Activated T-helper 2 cell treated with anti-CD3 and anti-CD28 coated beads, Interferon-gamma antibody, Interleukin-2, Interleukin-4, amounts not matched to agents 10 μg/mL and 5 μg/mL and 100 μg/mL, durations not matched to agents 14 hours and 24 hours and 36 hours (primary cell): ENCODE data around the gene CTIF. TPM values are rescaled to one million over a fixed set of nuclear protein-coding genes. Genes with fewer than 3 reads are reported as not detected.

Experiments
- DNase-seq: peaks from one replicate; pipeline ENCODE4 v3.0.0; 2021; ENCODE audit warnings: low spot score
- H3K27ac Mint-ChIP-seq: one replicate; pipeline ENCODE4 v1.8.0; 2021; ENCODE audit warnings: mixed read lengths
- H3K27me3 Mint-ChIP-seq: one replicate; pipeline ENCODE4 v1.8.0; 2021; ENCODE audit warnings: low read depth, mixed read lengths
- H3K36me3 Mint-ChIP-seq: one replicate; pipeline ENCODE4 v1.8.0; 2021; ENCODE audit warnings: low read depth, mixed read lengths
- H3K4me1 Mint-ChIP-seq: one replicate; pipeline ENCODE4 v1.8.0; 2021; ENCODE audit warnings: low read depth, mixed read lengths
- H3K4me3 Mint-ChIP-seq: one replicate; pipeline ENCODE4 v1.8.0; 2021; ENCODE audit warnings: low read depth, mild to moderate bottlenecking, moderate library complexity, mixed read lengths
- H3K9me3 Mint-ChIP-seq: one replicate; pipeline ENCODE4 v1.8.0; 2021; ENCODE audit warnings: mixed read lengths
- intact Hi-C: fragments of 100-400 bp; cut with micrococcal nuclease; formaldehyde crosslinking; loops from one replicate; pipeline ENCODE4 v1.15.1; 2023
- total RNA-seq: library from RNA; stranded (reverse); gene quantifications from 2 replicates; pipeline ENCODE4 v1.2.3, GENCODE V29; 2022

CTIF gene
- total RNA-seq, 1 donor from 2014 or later: 7.0 TPM

GRCh38 chr18:48669991-48670750 is 131.3 kb downstream of the CTIF start:
- intact Hi-C loops: loop anchor here (10.0 kb wide), 2 partner anchors 325 to 355 kb away; no protein-coding TSS in a partner anchor
- H3K27me3 Mint-ChIP-seq: no peaks in the 10 kb centered on the region
- peaks cover 6% of the 10 kb centered on the region for H3K9me3 Mint-ChIP-seq
- no peaks in the 10 kb centered on the region for H3K4me1 Mint-ChIP-seq
- H3K36me3 Mint-ChIP-seq: no peaks in the 10 kb centered on the region
- H3K4me3 Mint-ChIP-seq: no peak overlapping the region
- no peak for DNase-seq
- H3K27ac Mint-ChIP-seq: no peak overlapping the region

GRCh38 chr18:48670751-48671560 is 132.1 kb downstream of the CTIF start:
- Mint-ChIP-seq H3K36me3 (no peaks in the 10 kb centered on the region), H3K4me1 (peaks cover 2% of the 10 kb centered on the region), H3K27ac (no peak overlapping the region), H3K9me3 (peaks cover 6% of the 10 kb centered on the region), H3K4me3 (no peak overlapping the region), H3K27me3 (no peaks in the 10 kb centered on the region)
- DNase-seq: no peak
- intact Hi-C loops: loop anchor here (10.0 kb wide), 2 partner anchors 324 to 354 kb away; no protein-coding TSS in a partner anchor

- H3K36me3 Mint-ChIP-seq: no peaks in the 10 kb centered on the region
- peaks cover 2% of the 10 kb centered on the region for H3K4me1 Mint-ChIP-seq
- H3K27ac Mint-ChIP-seq: no peak overlapping the region
- no peak for DNase-seq
- no peaks in the 10 kb centered on the region for H3K27me3 Mint-ChIP-seq
- no peak overlapping the region for H3K4me3 Mint-ChIP-seq
- intact Hi-C loops: loop anchor here (10.0 kb wide), 2 partner anchors 323 to 353 kb away; no protein-coding TSS in a partner anchor
- H3K9me3 Mint-ChIP-seq: peaks cover 6% of the 10 kb centered on the region
Observed at GRCh38 chr18:48671561-48671945, 132.7 kb downstream of the CTIF start.

- no peak overlapping the region for H3K27ac Mint-ChIP-seq
- no peak for DNase-seq
- intact Hi-C loops: loop anchor here (10.0 kb wide), 2 partner anchors 322 to 352 kb away; no protein-coding TSS in a partner anchor
- peaks cover 6% of the 10 kb centered on the region for H3K9me3 Mint-ChIP-seq
- no peak overlapping the region for H3K4me3 Mint-ChIP-seq
- H3K4me1 Mint-ChIP-seq: peaks cover 2% of the 10 kb centered on the region
- no peaks in the 10 kb centered on the region for H3K27me3 Mint-ChIP-seq
- no peaks in the 10 kb centered on the region for H3K36me3 Mint-ChIP-seq
Observed at GRCh38 chr18:48672671-48673340, 134.0 kb downstream of the CTIF start.

GRCh38 chr18:48673456-48673852 is 134.6 kb downstream of the CTIF start:
- peaks cover 2% of the 10 kb centered on the region for H3K4me1 Mint-ChIP-seq
- intact Hi-C loops: loop anchor here (10.0 kb wide), 2 partner anchors 321 to 351 kb away; no protein-coding TSS in a partner anchor

GRCh38 chr18:48673853-48674721 is 135.3 kb downstream of the CTIF start:
- DNase-seq: no peak
- H3K9me3 Mint-ChIP-seq: peaks cover 6% of the 10 kb centered on the region
- H3K27ac Mint-ChIP-seq: no peak overlapping the region
- H3K4me1 Mint-ChIP-seq: peaks cover 2% of the 10 kb centered on the region
- no peaks in the 10 kb centered on the region for H3K27me3 Mint-ChIP-seq
- intact Hi-C loops: loop anchor here (2.0 to 10.0 kb wide), 4 partner anchors 321 to 773 kb away; no protein-coding TSS in a partner anchor
- no peak overlapping the region for H3K4me3 Mint-ChIP-seq
- H3K36me3 Mint-ChIP-seq: no peaks in the 10 kb centered on the region

More at GRCh38 chr18:48673456-48673852, 134.6 kb downstream of the CTIF start:
- Mint-ChIP-seq H3K4me3 (no peak overlapping the region), H3K27me3 (no peaks in the 10 kb centered on the region), H3K36me3 (no peaks in the 10 kb centered on the region), H3K9me3 (peaks cover 6% of the 10 kb centered on the region), H3K27ac (no peak overlapping the region)
- no peak for DNase-seq

- DNase-seq: no peak
- Mint-ChIP-seq H3K9me3 (peaks cover 6% of the 10 kb centered on the region), H3K4me3 (no peak overlapping the region), H3K4me1 (peaks cover 2% of the 10 kb centered on the region), H3K27me3 (no peaks in the 10 kb centered on the region), H3K27ac (no peak overlapping the region), H3K36me3 (no peaks in the 10 kb centered on the region)
- intact Hi-C loops: loop anchor here (1.0 to 10.0 kb wide), 9 partner anchors 102 to 835 kb away; partner anchors contain the start of gene SMAD7
Observed at GRCh38 chr18:48674758-48675351, 136.0 kb downstream of the CTIF start.

GRCh38 chr18:48675352-48675761 is 136.5 kb downstream of the CTIF start:
- intact Hi-C loops: loop anchor here (1.0 to 10.0 kb wide), 9 partner anchors 102 to 835 kb away; partner anchors contain the start of gene SMAD7
- H3K9me3 Mint-ChIP-seq: peaks cover 6% of the 10 kb centered on the region
- peak; percentile 72 for DNase-seq
- no peak overlapping the region for H3K4me3 Mint-ChIP-seq
- H3K27ac Mint-ChIP-seq: no peak overlapping the region
- H3K27me3 Mint-ChIP-seq: no peaks in the 10 kb centered on the region
- H3K4me1 Mint-ChIP-seq: peaks cover 2% of the 10 kb centered on the region
- no peaks in the 10 kb centered on the region for H3K36me3 Mint-ChIP-seq

- DNase-seq: no peak
- H3K27me3 Mint-ChIP-seq: no peaks in the 10 kb centered on the region
- no peaks in the 10 kb centered on the region for H3K36me3 Mint-ChIP-seq
- H3K4me3 Mint-ChIP-seq: no peak overlapping the region
- no peak overlapping the region for H3K27ac Mint-ChIP-seq
- peaks cover 2% of the 10 kb centered on the region for H3K4me1 Mint-ChIP-seq
- intact Hi-C loops: loop anchor here (1.0 to 10.0 kb wide), 9 partner anchors 101 to 834 kb away; partner anchors contain the start of gene SMAD7
- peaks cover 6% of the 10 kb centered on the region for H3K9me3 Mint-ChIP-seq
Observed at GRCh38 chr18:48675912-48676311, 137.1 kb downstream of the CTIF start.

GRCh38 chr18:48676346-48676745 is 137.5 kb downstream of the CTIF start:
- no peak for DNase-seq
- no peaks in the 10 kb centered on the region for H3K27me3 Mint-ChIP-seq
- H3K4me1 Mint-ChIP-seq: peaks cover 2% of the 10 kb centered on the region
- no peak overlapping the region for H3K27ac Mint-ChIP-seq
- H3K4me3 Mint-ChIP-seq: no peak overlapping the region
- intact Hi-C loops: loop anchor here (5.0 to 10.0 kb wide), 5 partner anchors 101 to 741 kb away; partner anchors contain the start of gene SMAD7
- peaks cover 5% of the 10 kb centered on the region for H3K9me3 Mint-ChIP-seq
- H3K36me3 Mint-ChIP-seq: no peaks in the 10 kb centered on the region

GRCh38 chr18:48676756-48677368 is 138.0 kb downstream of the CTIF start:
- Mint-ChIP-seq H3K36me3 (no peaks in the 10 kb centered on the region), H3K9me3 (no peaks in the 10 kb centered on the region), H3K4me3 (no peak overlapping the region), H3K4me1 (peaks cover 2% of the 10 kb centered on the region), H3K27me3 (no peaks in the 10 kb centered on the region), H3K27ac (no peak overlapping the region)
- DNase-seq: peak; percentile 36
- intact Hi-C loops: loop anchor here (5.0 to 10.0 kb wide), 5 partner anchors 100 to 740 kb away; partner anchors contain the start of gene SMAD7
